ENCODE results near the gene PLPP1.

DNA sequence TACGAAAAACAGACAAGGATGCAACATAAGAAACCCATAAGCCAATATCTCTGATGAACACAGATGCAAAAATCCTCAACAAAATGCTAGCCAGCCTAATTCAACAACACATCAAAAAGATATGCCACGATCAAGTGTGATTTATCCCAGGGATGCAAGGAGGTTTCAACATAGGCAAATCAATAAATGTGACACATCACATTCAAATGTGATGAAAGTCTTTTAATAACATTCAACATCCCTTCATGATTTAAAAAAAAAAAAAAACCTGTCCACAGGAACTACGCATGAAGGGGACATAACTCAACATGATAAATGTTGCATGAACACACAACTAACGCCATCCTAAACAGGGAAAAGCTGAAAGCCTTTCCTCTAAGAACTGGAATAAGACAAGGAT is 102.2 kb downstream of the PLPP1 start:
- TF ChIP-seq GATA3 (IDR thresholded peaks at IDR 0.05; ENCODE audit: low read depth, low read length) (no peak), GATA2 (IDR thresholded peaks at IDR 0.05; ENCODE audit: low read depth, low read length) (no peak)

All from SH-SY5Y (cell line).